GM12873 (cell line): Measurements from ENCODE around the gene MEPE.

Experiments used
- TF ChIP-seq, protein P1 (sequence below): IDR thresholded peaks from 2 replicates; pipeline ENCODE4 v1.5.1; 2012; ENCODE audit warnings: low read depth, mild to moderate bottlenecking, moderate library complexity, low read length, control low read depth; ENCODE audit not compliant: insufficient read depth; ENCODE audit errors: missing control alignments

Gene MEPE

DNA sequence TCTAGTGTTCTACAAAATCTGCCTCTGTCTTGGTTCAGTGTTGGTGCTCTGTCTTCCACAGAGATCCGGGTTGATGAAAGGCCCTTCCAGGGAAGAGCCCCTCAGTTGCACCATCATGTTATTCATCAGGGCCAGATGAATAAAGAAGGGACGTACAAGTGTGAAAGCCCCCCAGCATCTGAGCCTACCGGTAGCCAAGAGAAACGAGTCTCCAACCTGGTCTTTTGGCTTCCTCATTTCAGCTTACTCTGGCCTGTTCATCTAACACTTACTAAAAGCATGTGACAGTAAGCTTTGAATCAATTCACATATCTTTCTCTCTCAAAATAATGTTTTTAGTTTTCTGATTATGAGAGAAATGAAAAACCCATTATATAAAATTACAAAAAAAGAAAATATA is 19.2 kb downstream of the MEPE start:
- TF ChIP-seq, protein P1, sequence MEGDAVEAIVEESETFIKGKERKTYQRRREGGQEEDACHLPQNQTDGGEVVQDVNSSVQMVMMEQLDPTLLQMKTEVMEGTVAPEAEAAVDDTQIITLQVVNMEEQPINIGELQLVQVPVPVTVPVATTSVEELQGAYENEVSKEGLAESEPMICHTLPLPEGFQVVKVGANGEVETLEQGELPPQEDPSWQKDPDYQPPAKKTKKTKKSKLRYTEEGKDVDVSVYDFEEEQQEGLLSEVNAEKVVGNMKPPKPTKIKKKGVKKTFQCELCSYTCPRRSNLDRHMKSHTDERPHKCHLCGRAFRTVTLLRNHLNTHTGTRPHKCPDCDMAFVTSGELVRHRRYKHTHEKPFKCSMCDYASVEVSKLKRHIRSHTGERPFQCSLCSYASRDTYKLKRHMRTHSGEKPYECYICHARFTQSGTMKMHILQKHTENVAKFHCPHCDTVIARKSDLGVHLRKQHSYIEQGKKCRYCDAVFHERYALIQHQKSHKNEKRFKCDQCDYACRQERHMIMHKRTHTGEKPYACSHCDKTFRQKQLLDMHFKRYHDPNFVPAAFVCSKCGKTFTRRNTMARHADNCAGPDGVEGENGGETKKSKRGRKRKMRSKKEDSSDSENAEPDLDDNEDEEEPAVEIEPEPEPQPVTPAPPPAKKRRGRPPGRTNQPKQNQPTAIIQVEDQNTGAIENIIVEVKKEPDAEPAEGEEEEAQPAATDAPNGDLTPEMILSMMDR = no peak

DNA sequence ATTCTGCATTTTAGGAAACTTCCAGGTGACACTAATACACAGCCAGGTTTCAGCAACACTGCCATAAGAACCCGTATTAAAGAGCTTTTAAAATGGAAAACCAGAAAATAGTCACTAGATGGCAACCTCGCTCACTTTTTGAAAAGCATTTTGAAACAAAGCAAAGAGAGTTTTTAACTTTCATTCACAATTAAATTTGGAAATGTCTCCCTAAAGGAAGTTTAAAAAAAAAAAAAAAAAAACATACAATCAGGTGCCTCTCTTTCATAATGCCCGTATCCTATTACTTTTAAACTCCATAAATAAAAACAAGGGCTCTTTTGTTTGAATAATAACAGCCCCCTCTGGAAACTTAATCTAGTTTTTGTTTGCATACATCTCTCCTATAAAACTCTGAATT is 20.3 kb downstream of the MEPE start:
- TF ChIP-seq, protein P1 = peak; percentile 36

DNA sequence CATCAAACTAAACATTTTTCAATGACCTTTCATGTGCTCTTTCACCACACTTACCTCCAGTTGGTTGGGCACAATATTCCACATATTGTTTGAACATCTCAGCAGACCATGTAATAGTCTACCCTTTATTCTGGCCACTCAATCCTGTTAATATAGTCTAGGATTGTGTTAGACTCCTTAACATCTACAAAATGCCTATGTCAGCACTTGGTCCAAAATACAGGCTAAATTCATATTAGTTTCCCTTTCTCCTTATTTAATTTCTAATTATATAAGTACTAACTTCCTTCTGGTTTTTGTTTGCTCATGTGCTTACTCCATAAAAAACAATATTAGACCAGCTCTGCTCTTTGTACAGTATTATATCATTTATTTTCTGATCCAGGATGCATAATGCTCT is 21.1 kb downstream of the MEPE start:
- TF ChIP-seq, protein P1 = no peak

DNA sequence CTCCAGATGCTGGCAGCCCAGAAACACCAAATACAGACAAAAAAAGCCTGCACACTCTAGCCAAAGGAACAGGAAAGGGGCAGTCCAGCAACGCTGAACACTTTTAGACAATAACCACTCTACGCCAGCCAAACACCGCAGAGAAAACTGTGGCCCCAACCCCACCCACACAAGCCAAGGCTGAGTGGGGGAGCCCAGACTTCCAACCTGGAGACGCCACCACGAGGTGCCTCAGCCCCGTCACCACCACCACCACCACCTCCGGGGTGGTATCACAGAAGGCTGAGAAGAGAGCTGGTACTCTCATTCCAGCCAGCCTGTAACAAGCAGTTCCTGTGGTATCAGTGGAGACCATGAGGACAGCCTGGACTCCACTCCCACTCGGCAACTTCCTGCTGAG is 22.8 kb downstream of the MEPE start:
- TF ChIP-seq, protein P1 = no peak

DNA sequence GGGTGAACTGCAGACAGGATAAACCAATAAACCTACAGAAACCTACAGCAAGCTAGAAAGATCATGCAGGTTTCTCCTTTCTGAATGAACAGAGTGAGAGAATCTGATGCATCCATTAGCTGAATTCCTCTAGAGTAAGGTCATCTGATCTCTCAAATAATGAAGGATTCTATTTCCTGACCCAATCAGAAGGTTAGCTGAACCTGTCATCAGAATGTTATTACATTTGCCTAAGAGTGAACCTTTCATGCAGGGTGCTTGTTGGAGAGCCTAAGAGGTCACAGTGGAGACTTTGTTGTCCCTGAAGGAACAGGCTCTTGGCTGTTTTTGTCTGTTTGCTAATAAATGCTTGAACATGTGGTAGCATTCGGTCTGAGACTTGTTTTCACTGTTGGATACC is 24.0 kb downstream of the MEPE start:
- TF ChIP-seq, protein P1 = no peak

DNA sequence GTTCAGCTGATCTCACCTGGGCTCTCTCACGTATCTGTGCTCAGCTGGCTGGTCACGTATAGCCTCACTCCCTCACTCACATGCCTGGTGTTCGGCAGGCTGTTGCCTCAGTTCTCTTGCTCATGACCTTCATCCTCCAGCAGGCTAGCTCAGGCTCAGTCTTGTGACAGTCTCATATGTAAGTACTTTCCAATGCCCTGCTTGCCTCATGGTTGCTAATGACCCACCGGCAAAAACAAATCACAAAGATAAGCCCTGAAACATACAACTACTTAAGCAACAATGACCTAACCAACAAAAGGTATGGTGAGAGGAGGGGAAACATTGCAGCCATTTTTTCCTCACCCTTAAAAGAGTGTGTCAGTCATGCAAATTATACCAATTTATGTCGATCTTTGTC is 25.0 kb downstream of the MEPE start:
- TF ChIP-seq, protein P1 = no peak

DNA sequence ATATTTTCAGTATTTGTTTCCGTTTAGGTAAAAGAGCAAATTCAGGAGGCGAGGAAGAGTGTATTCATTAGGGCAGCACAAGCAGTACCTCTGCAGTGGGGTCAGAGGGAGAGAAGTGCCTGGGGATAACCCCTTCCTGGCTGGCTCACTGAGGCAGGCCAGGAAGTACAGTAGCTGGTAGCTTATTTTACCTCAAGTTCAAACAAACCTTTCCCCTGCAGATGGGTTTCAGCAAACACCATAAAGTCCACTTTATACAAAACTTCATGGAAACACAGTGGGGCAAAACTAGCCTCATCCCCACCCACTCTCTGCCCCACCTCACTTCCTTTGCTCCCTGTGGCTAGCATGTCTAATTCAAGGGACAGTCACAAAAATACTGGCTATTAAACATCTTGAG is 29.5 kb downstream of the MEPE start:
- TF ChIP-seq, protein P1 = no peak
